ENCODE data around the gene ADM. TPM values are rescaled to one million over a fixed set of nuclear protein-coding genes. Genes with fewer than 3 reads are reported as not detected.
A peak's percentile ranks its signal among the peaks of the same experiment; 100 is the strongest.

Gene ADM
- total and polyA plus RNA-seq, 12 donors, result 5.1 to 63.7 (median 10.8) TPM

DNA sequence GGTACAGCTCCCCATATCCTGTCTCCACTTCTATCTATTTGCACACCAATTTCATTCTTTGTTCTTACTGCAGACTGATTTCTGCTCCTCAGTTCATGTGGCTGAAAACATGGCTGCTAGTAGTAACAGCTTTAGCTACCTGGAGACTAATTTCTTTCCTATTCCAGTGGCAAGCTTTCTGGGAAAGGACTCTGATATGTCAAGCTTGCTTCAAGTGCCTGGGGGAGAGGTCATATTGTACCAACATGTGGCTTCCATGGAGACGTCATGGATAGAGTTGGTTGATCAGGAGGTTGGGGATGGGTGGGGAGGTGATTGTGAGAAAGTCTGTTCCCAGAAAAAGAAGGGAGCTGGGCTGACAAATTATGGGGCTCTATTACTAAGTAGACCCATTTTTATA, 44.9 kb downstream of the ADM start:
- WGBS, 2 donors, result 93 to 98% methylated on average over 1 of the region's 1 CpG
- TF ChIP-seq, protein P1, sequence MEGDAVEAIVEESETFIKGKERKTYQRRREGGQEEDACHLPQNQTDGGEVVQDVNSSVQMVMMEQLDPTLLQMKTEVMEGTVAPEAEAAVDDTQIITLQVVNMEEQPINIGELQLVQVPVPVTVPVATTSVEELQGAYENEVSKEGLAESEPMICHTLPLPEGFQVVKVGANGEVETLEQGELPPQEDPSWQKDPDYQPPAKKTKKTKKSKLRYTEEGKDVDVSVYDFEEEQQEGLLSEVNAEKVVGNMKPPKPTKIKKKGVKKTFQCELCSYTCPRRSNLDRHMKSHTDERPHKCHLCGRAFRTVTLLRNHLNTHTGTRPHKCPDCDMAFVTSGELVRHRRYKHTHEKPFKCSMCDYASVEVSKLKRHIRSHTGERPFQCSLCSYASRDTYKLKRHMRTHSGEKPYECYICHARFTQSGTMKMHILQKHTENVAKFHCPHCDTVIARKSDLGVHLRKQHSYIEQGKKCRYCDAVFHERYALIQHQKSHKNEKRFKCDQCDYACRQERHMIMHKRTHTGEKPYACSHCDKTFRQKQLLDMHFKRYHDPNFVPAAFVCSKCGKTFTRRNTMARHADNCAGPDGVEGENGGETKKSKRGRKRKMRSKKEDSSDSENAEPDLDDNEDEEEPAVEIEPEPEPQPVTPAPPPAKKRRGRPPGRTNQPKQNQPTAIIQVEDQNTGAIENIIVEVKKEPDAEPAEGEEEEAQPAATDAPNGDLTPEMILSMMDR (IDR thresholded peaks at IDR 0.05), result no peak
- Histone ChIP-seq H3K27ac (peak overlapping the region in 1 of 10 donors; percentile 88), H3K36me3 (no peaks in the 10 kb centered on the region), H3K4me3 (no peak overlapping the region), H3K4me1 (peaks cover 11 to 51% (median 32%) of the 10 kb centered on the region in 9 donors), H3K9me3 (no peaks in the 10 kb centered on the region), H3K27me3 (no peaks in the 10 kb centered on the region)
- no peak for ATAC-seq
- DNase-seq, result no peak
- intact Hi-C loops (cut with DNase I), result no loop called here

DNA sequence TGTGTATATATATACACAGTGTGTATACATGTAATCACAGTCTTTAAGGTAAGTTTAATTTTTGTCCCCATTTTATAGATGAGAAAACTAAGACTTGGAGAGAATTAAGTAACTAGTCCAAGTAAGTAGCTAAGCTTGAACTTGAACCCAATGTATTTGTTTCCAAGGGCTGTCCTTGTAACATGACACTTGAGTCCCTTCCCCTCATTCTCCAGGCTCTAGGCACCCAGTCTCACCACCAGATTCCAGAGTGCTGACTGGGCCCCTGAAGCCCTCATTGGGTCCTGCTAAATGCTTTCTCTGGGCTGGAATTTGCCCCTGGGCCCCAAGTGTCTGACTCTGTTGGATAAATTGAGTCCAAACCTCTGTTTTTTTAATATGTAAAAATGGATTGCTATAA, 45.5 kb downstream of the ADM start:
- peaks cover 11 to 51% (median 32%) of the 10 kb centered on the region in 9 donors for H3K4me1 ChIP-seq
- peak overlapping the region in 4 of 10 donors; percentile 79 to 91 (median 88) for H3K27ac ChIP-seq
- no peaks in the 10 kb centered on the region for H3K27me3 ChIP-seq
- TF ChIP-seq, protein P1 (IDR thresholded peaks at IDR 0.05), result no peak
- intact Hi-C loops (cut with DNase I), result no loop called here
- ATAC-seq (no peak), DNase-seq (no peak)
- H3K36me3 ChIP-seq, result no peaks in the 10 kb centered on the region
- no peaks in the 10 kb centered on the region for H3K9me3 ChIP-seq
- no peak overlapping the region for H3K4me3 ChIP-seq

DNA sequence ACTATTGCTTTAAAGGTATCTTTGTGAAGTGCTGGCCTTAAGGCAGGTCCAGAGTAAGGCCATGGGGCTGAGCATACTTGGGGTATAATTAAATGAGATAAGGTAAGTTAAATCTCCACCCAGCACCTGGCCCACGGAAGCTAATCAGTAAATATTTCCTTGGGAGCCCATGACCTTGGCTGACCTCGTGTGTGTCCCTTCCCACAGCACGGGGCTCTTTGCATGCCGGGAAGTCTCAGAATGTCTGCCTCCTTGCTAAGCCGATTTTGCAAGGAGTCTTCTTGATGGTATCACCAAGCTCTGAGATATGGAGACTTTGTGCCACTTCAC, 46.5 kb downstream of the ADM start:
- DNase-seq (peak in 1 of 2 donors; percentile 24), ATAC-seq (peak in 3 of 8 donors; percentile 8 to 37 (median 12))
- Histone ChIP-seq H3K9me3 (no peaks in the 10 kb centered on the region), H3K27ac (peak overlapping the region; percentile 61 to 91 (median 79)), H3K36me3 (no peaks in the 10 kb centered on the region), H3K27me3 (no peaks in the 10 kb centered on the region), H3K4me1 (peaks cover 11 to 51% (median 32%) of the 10 kb centered on the region in 9 donors), H3K4me3 (peak overlapping the region in 3 of 10 donors; percentile 11 to 29 (median 12))
- 2 to 8% methylated on average over 5 of the region's 5 CpGs for WGBS, 2 donors
- TF ChIP-seq, protein P1 (IDR thresholded peaks at IDR 0.05), result no peak
- intact Hi-C loops (cut with DNase I), result no loop called here

DNA sequence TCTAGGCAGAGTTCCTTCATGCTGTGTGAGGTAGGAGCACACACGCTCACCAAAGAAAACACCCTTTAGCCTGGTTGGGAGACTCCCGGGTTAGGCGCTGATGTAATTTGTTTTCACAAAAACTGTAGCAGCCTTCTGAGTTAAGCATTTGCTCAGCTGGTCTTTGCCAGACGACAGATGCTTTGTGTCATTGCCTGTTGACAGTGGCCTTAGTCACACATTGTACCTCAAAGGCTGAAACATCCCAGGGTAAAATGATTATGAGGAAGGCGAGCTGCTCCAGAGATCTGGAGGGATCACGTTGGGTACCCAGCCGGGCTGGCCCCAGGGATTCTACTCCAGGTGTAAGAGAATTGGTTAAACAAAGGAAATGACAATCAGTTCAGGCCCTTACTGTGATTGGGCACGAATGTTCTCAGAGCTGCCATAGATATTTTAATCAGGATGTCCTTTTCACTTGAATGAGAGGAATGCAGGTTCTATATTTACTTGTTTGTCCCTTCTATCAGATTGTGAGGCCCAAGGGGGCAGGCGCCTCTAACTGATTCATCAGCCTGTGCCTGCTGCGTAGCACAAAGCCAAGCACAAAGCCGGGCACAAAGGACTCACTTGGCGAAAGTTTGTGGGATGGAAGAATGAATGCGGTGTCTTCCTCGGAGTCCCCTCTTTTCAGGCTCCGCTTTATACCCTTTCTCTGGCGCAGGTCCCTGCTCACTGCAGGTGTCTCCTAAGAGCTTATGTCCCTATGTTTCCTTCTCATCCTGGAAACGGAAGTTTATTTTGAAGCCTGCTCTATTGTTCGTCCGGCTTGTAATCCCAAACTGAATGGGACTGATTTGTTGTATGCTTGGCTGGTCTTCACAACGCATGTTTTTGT, 47.1 kb downstream of the ADM start:
- H3K4me1 ChIP-seq, result peaks cover 11 to 51% (median 32%) of the 10 kb centered on the region in 9 donors

More for the DNA sequence above, 47.1 kb downstream of the ADM start:
- intact Hi-C loops (cut with DNase I), result no loop called here
- H3K36me3 ChIP-seq, result no peaks in the 10 kb centered on the region
- H3K4me3 ChIP-seq, result peak overlapping the region in 3 of 10 donors; percentile 11 to 29 (median 12)
- no peaks in the 10 kb centered on the region for H3K27me3 ChIP-seq
- no peaks in the 10 kb centered on the region for H3K9me3 ChIP-seq
- WGBS, 2 donors, result 33 to 35% methylated on average over 20 of the region's 20 CpGs
- peak overlapping the region; percentile 61 to 91 (median 79) for H3K27ac ChIP-seq
- DNase-seq (peak; percentile 36 to 85), ATAC-seq (peak; percentile 91 to 96 (median 94))
- TF ChIP-seq, protein P1 (IDR thresholded peaks at IDR 0.05), result no peak

Measured in heart right ventricle (tissue), 16 donors.